ENCODE data around the gene ENOSF1.

The ENOSF1 gene

DNA sequence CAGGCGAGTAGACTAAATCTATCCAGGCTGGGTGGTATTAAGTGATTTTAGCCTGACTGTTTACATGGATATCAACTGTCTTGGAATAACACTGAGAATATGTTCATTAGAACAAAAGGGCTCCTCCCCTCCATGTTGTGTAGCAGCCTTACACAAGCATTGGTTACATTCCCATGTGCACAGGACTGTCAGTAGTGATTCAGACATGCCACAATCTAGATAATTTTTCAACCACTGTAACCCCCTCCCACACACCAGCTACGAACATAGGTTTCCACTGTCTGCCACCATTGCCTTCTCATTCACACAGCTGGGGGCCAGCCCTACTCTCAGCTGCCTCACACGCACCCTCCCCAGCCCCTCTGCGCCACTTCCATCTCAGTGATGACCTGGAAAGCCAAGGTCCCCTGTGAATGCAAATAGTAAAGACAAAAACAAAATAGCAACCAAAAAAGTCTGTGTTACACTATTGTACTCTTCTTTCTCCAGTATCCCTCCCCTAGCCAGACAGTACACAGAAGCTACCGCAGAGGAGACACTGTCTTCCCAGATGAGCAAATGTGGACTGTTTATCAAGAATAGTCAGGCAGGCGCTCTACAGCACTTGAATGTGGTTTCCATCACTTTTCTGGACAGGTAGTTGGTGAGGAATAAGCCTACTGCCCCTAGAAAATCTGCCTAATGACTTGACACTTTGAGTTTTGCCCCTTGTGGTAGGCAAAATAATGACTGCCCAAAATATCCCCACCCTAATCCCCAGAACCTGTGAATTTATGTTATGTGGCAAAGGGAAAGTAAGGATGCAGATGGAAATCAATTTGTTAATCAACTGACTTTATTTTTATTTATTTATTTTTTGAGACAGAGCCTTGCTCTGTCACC, 82.9 kb downstream of the ENOSF1 start:
- H4K20me1 ChIP-seq (ENCODE audit: insufficient read depth, low read length, poor library complexity, severe bottlenecking), result no peaks in the 10 kb centered on the region
- H3K79me2 ChIP-seq (ENCODE audit: insufficient read depth, low read length), result no peaks in the 10 kb centered on the region
- H3K4me3 ChIP-seq (ENCODE audit: low read length, poor library complexity, severe bottlenecking), result no peak overlapping the region
- H3K9ac ChIP-seq (ENCODE audit: low read depth, low read length, poor library complexity, severe bottlenecking), result no peak overlapping the region
- H3K27me3 ChIP-seq (ENCODE audit: insufficient read depth, low read length, poor library complexity, severe bottlenecking), result no peaks in the 10 kb centered on the region
- H3K4me2 ChIP-seq (ENCODE audit: low read depth, low read length, poor library complexity, severe bottlenecking), result no peak overlapping the region
- TF ChIP-seq CTCF (conservative IDR thresholded peaks at IDR 0.05; ENCODE audit: low read length), result peak; percentile 54
- TF ChIP-seq EZH2phosphoT487 (IDR thresholded peaks at IDR 0.05; ENCODE audit: borderline replicate concordance), result no peak
- H3K36me3 ChIP-seq (ENCODE audit: insufficient read depth, low read length), result no peaks in the 10 kb centered on the region
- H3K9me2 ChIP-seq (replicated peaks; ENCODE audit: low read depth, low read length), result no peaks in the 10 kb centered on the region
- H2AFZ ChIP-seq (ENCODE audit: low read length), result no peak overlapping the region
- no peaks in the 10 kb centered on the region for H3K9me3 ChIP-seq (ENCODE audit: insufficient read depth, low read depth, low read length)
- no peaks in the 10 kb centered on the region for H3F3A ChIP-seq (ENCODE audit: low read depth)
- H3K4me1 ChIP-seq (ENCODE audit: insufficient read depth, low read length, poor library complexity, severe bottlenecking), result no peaks in the 10 kb centered on the region

GRCh38 chr18:627231-627630, 85.2 kb downstream of the ENOSF1 start:
- H2AFZ ChIP-seq (ENCODE audit: low read length), result no peak overlapping the region
- H3K9me3 ChIP-seq (ENCODE audit: insufficient read depth, low read depth, low read length), result no peaks in the 10 kb centered on the region
- H3K79me2 ChIP-seq (ENCODE audit: insufficient read depth, low read length), result no peaks in the 10 kb centered on the region

GRCh38 chr18:623761-624620, 88.4 kb downstream of the ENOSF1 start:
- Histone ChIP-seq H3K9ac (ENCODE audit: low read depth, low read length, poor library complexity, severe bottlenecking) (no peak overlapping the region), H3K27me3 (ENCODE audit: insufficient read depth, low read length, poor library complexity, severe bottlenecking) (no peaks in the 10 kb centered on the region), H3K4me2 (ENCODE audit: low read depth, low read length, poor library complexity, severe bottlenecking) (no peak overlapping the region), H2AFZ (ENCODE audit: low read length) (no peak overlapping the region), H3F3A (ENCODE audit: low read depth) (no peaks in the 10 kb centered on the region), H4K20me1 (ENCODE audit: insufficient read depth, low read length, poor library complexity, severe bottlenecking) (no peaks in the 10 kb centered on the region), H3K79me2 (ENCODE audit: insufficient read depth, low read length) (no peaks in the 10 kb centered on the region), H3K4me1 (ENCODE audit: insufficient read depth, low read length, poor library complexity, severe bottlenecking) (peaks cover 2% of the 10 kb centered on the region), H3K9me2 (replicated peaks; ENCODE audit: low read depth, low read length) (no peaks in the 10 kb centered on the region), H3K9me3 (ENCODE audit: insufficient read depth, low read depth, low read length) (no peaks in the 10 kb centered on the region), H3K36me3 (ENCODE audit: insufficient read depth, low read length) (no peaks in the 10 kb centered on the region), H3K4me3 (ENCODE audit: low read length, poor library complexity, severe bottlenecking) (no peak overlapping the region)
- TF ChIP-seq CTCF (conservative IDR thresholded peaks at IDR 0.05; ENCODE audit: low read length), result peak; percentile 64
- no peak for TF ChIP-seq EZH2phosphoT487 (IDR thresholded peaks at IDR 0.05; ENCODE audit: borderline replicate concordance)

More at GRCh38 chr18:627231-627630, 85.2 kb downstream of the ENOSF1 start:
- Histone ChIP-seq H3K9me2 (replicated peaks; ENCODE audit: low read depth, low read length) (no peaks in the 10 kb centered on the region), H3K4me1 (ENCODE audit: insufficient read depth, low read length, poor library complexity, severe bottlenecking) (peaks cover 2% of the 10 kb centered on the region), H4K20me1 (ENCODE audit: insufficient read depth, low read length, poor library complexity, severe bottlenecking) (no peaks in the 10 kb centered on the region), H3K27me3 (ENCODE audit: insufficient read depth, low read length, poor library complexity, severe bottlenecking) (no peaks in the 10 kb centered on the region), H3F3A (ENCODE audit: low read depth) (no peaks in the 10 kb centered on the region), H3K9ac (ENCODE audit: low read depth, low read length, poor library complexity, severe bottlenecking) (no peak overlapping the region), H3K36me3 (ENCODE audit: insufficient read depth, low read length) (no peaks in the 10 kb centered on the region), H3K4me3 (ENCODE audit: low read length, poor library complexity, severe bottlenecking) (no peak overlapping the region), H3K4me2 (ENCODE audit: low read depth, low read length, poor library complexity, severe bottlenecking) (no peak overlapping the region)
- TF ChIP-seq CTCF (conservative IDR thresholded peaks at IDR 0.05; ENCODE audit: low read length) (no peak), EZH2phosphoT487 (IDR thresholded peaks at IDR 0.05; ENCODE audit: borderline replicate concordance) (no peak)
